Suprapubic skin (tissue), 4 donors: Measurements from ENCODE around the gene THBS3. TPM values are rescaled to one million over a fixed set of nuclear protein-coding genes. Genes with fewer than 3 reads are reported as not detected.
A peak's percentile ranks its signal among the peaks of the same experiment; 100 is the strongest.

ENCODE experiments used
- DNase-seq, 2 donors: peaks; one replicate each; pipeline ENCODE4 v3.0.0-alpha.2; 2019; ENCODE audit warnings: low spot score in 2 of 2
- H3K27ac ChIP-seq: fragments of 200-600 bp; sonication (generic); one replicate; pipeline ENCODE4 v1.5.1; 2019
- H3K27me3 ChIP-seq: fragments of 200-600 bp; sonication (generic); one replicate; pipeline ENCODE4 v1.5.1; 2019
- H3K36me3 ChIP-seq: fragments of 200-600 bp; sonication (generic); one replicate; pipeline ENCODE4 v1.5.1; 2019
- H3K4me1 ChIP-seq: fragments of 200-600 bp; sonication (generic); one replicate; pipeline ENCODE4 v1.5.1; 2019
- H3K4me3 ChIP-seq: fragments of 200-600 bp; sonication (generic); one replicate; pipeline ENCODE4 v1.5.1; 2019; ENCODE audit warnings: mild to moderate bottlenecking
- H3K9me3 ChIP-seq: fragments of 200-600 bp; sonication (generic); one replicate; pipeline ENCODE4 v1.5.1; 2019
- EP300 ChIP-seq: sonication (generic); formaldehyde crosslinking; IDR thresholded peaks from one replicate; pipeline ENCODE4 v1.6.1; 2017; ENCODE audit warnings: antibody characterized with exemption
- POLR2A ChIP-seq, 2 donors: fragments of 450-650 bp; IDR thresholded peaks; one replicate each; pipeline ENCODE4 v1.6.1; 2017; ENCODE audit warnings: antibody characterized with exemption in 2 of 2, mild to moderate bottlenecking in 2 of 2, moderate library complexity in 2 of 2
- POLR2AphosphoS5 ChIP-seq, 3 donors: sonication (generic); formaldehyde crosslinking; IDR thresholded peaks; one replicate each; pipeline ENCODE4 v1.6.1; 2017; ENCODE audit warnings: antibody characterized with exemption in 3 of 3
- WGBS: methylation state at CpG from one replicate; pipeline ENCODE4 v1.1.5; 2018; 5-methylcytosine and 5-hydroxymethylcytosine counted together
- total RNA-seq, 4 donors: library from RNA; depleted of rRNA; stranded (reverse); fragments of >200 nt; gene quantifications; one replicate each; pipeline ENCODE4 v1.1.0, GENCODE V29; 2016
- TF ChIP-seq, protein P1 (sequence below), 2 donors: fragments of 200-600 bp in 1 of 2; fragments of 450-650 bp in 1 of 2; sonication (generic) in 1 of 2; IDR thresholded peaks; one replicate each; pipeline ENCODE4 v1.5.1; 2016 to 2019; ENCODE audit warnings: antibody characterized with exemption in 2 of 2, mild to moderate bottlenecking in 1 of 2, moderate library complexity in 1 of 2

The THBS3 gene
- total RNA-seq, 4 donors from 2014 or later, result 21.4 to 90.8 (median 26.7) TPM

GRCh38 chr1:155177192-155177917, 30.3 kb downstream of the THBS3 start:
- peaks cover 15% of the 10 kb centered on the region for H3K27me3 ChIP-seq
- no peaks in the 10 kb centered on the region for H3K9me3 ChIP-seq
- TF ChIP-seq POLR2AphosphoS5 (IDR thresholded peaks at IDR 0.05) (no peak), POLR2A (IDR thresholded peaks at IDR 0.05) (no peak), EP300 (no peak)
- TF ChIP-seq, protein P1, sequence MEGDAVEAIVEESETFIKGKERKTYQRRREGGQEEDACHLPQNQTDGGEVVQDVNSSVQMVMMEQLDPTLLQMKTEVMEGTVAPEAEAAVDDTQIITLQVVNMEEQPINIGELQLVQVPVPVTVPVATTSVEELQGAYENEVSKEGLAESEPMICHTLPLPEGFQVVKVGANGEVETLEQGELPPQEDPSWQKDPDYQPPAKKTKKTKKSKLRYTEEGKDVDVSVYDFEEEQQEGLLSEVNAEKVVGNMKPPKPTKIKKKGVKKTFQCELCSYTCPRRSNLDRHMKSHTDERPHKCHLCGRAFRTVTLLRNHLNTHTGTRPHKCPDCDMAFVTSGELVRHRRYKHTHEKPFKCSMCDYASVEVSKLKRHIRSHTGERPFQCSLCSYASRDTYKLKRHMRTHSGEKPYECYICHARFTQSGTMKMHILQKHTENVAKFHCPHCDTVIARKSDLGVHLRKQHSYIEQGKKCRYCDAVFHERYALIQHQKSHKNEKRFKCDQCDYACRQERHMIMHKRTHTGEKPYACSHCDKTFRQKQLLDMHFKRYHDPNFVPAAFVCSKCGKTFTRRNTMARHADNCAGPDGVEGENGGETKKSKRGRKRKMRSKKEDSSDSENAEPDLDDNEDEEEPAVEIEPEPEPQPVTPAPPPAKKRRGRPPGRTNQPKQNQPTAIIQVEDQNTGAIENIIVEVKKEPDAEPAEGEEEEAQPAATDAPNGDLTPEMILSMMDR (IDR thresholded peaks at IDR 0.05), result no peak
- H3K36me3 ChIP-seq, result no peaks in the 10 kb centered on the region
- no peak overlapping the region for H3K4me3 ChIP-seq
- WGBS, result 29% methylated on average over 6 of the region's 11 CpGs
- DNase-seq, result peak in 1 of 2 donors; percentile 63
- H3K4me1 ChIP-seq, result peaks cover 35% of the 10 kb centered on the region
- no peak overlapping the region for H3K27ac ChIP-seq

DNA sequence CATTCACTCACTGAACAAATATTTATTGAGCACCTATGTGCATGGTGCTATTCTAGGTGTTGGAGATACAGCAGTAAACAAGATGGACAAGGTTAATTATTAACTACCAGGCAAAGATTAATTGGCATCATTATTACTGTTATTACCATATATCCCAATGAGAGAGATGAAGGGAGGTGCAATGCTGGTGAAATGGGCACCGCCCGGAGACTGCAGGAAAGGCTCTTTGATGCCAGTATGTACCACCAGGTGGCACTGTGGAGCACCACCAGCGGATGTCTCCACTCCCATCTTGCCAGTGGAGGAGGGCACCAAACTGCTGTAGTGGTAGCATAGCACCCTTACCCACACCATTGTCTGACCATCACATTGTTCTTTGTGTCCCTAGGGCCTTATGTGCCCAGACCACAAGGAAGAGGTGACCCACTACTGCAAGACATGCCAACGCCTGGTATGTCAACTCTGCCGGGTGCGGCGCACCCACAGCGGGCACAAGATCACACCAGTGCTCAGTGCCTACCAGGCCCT, 31.1 kb downstream of the THBS3 start:
- no peak overlapping the region for H3K4me3 ChIP-seq
- peaks cover 15% of the 10 kb centered on the region for H3K27me3 ChIP-seq
- H3K9me3 ChIP-seq, result no peaks in the 10 kb centered on the region
- 61% methylated on average over 8 of the region's 8 CpGs for WGBS
- no peak overlapping the region for H3K27ac ChIP-seq
- TF ChIP-seq, protein P1 (IDR thresholded peaks at IDR 0.05), result peak; percentile 83 to 95
- no peak for TF ChIP-seq POLR2A (IDR thresholded peaks at IDR 0.05)
- DNase-seq, result peak; percentile 89 to 91
- no peaks in the 10 kb centered on the region for H3K36me3 ChIP-seq
- peaks cover 41% of the 10 kb centered on the region for H3K4me1 ChIP-seq

GRCh38 chr1:155175927-155176371, 31.7 kb downstream of the THBS3 start:
- Histone ChIP-seq H3K9me3 (no peaks in the 10 kb centered on the region), H3K4me3 (no peak overlapping the region), H3K27me3 (peaks cover 15% of the 10 kb centered on the region), H3K36me3 (no peaks in the 10 kb centered on the region), H3K27ac (no peak overlapping the region), H3K4me1 (peaks cover 41% of the 10 kb centered on the region)
- WGBS, result 87% methylated on average over 4 of the region's 9 CpGs
- TF ChIP-seq POLR2AphosphoS5 (IDR thresholded peaks at IDR 0.05) (no peak), POLR2A (IDR thresholded peaks at IDR 0.05) (no peak), EP300 (no peak)
- TF ChIP-seq, protein P1 (IDR thresholded peaks at IDR 0.05), result no peak
- peak; percentile 65 to 73 for DNase-seq

GRCh38 chr1:155175281-155175926, 32.3 kb downstream of the THBS3 start:
- TF ChIP-seq POLR2A (IDR thresholded peaks at IDR 0.05) (no peak), EP300 (no peak), POLR2AphosphoS5 (IDR thresholded peaks at IDR 0.05) (no peak)
- Histone ChIP-seq H3K27me3 (peaks cover 15% of the 10 kb centered on the region), H3K27ac (no peak overlapping the region), H3K36me3 (peaks cover 5% of the 10 kb centered on the region), H3K4me1 (peaks cover 41% of the 10 kb centered on the region), H3K4me3 (no peak overlapping the region), H3K9me3 (no peaks in the 10 kb centered on the region)
- peak; percentile 62 to 78 for DNase-seq
- WGBS, result 89% methylated on average over 10 of the region's 12 CpGs

GRCh38 chr1:155174324-155175280, 33.1 kb downstream of the THBS3 start:
- Histone ChIP-seq H3K27ac (no peak overlapping the region), H3K4me1 (peaks cover 41% of the 10 kb centered on the region), H3K27me3 (peaks cover 15% of the 10 kb centered on the region), H3K4me3 (peak overlapping the region; percentile 89), H3K36me3 (peaks cover 11% of the 10 kb centered on the region), H3K9me3 (no peaks in the 10 kb centered on the region)
- 10% methylated on average over 35 of the region's 35 CpGs for WGBS
- DNase-seq, result peak; percentile 74 to 76
- no peak for TF ChIP-seq POLR2A (IDR thresholded peaks at IDR 0.05)
- TF ChIP-seq, protein P1 (IDR thresholded peaks at IDR 0.05), result no peak
- no peak for TF ChIP-seq EP300
- no peak for TF ChIP-seq POLR2AphosphoS5 (IDR thresholded peaks at IDR 0.05)
